Central memory CD8-positive, alpha-beta T cell (primary cell): ENCODE results near the gene KCNIP3.
"Not testable (repeated sequence)": the region's sequence is repeated elsewhere in the genome, so short reads cannot be mapped to it uniquely, and the experiment has no call there.

Source experiments
- ATAC-seq: fragments of 150-1000 bp; cut with Tn5 transposase; replicated peaks from 2 replicates; pipeline ENCODE4 v1.10.0; 2022; ENCODE audit warnings: mild to moderate bottlenecking, moderate FRiP score, moderate number of reproducible peaks; ENCODE audit not compliant: poor library complexity, severe bottlenecking; ENCODE audit errors: extremely low read depth
- DNase-seq, 2 donors: peaks; one replicate each; pipeline ENCODE4 v3.0.0; 2021; ENCODE audit warnings: low spot score in 2 of 2
- H3K27ac Mint-ChIP-seq: one replicate; pipeline ENCODE4 v1.8.0; 2022; ENCODE audit warnings: low read depth, mild to moderate bottlenecking, moderate library complexity, mixed read lengths
- H3K27me3 Mint-ChIP-seq: one replicate; pipeline ENCODE4 v1.8.0; 2022; ENCODE audit warnings: mixed read lengths
- H3K36me3 Mint-ChIP-seq: one replicate; pipeline ENCODE4 v1.8.0; 2022; ENCODE audit warnings: mild to moderate bottlenecking, moderate library complexity, mixed read lengths; ENCODE audit not compliant: insufficient read depth
- H3K4me1 Mint-ChIP-seq: one replicate; pipeline ENCODE4 v1.8.0; 2022; ENCODE audit warnings: mixed read lengths
- H3K4me3 Mint-ChIP-seq: one replicate; pipeline ENCODE4 v1.8.0; 2022; ENCODE audit warnings: mild to moderate bottlenecking, moderate library complexity, mixed read lengths
- H3K9me3 Mint-ChIP-seq: one replicate; pipeline ENCODE4 v1.8.0; 2022; ENCODE audit warnings: mixed read lengths

The KCNIP3 gene

GRCh38 chr2:95404676-95405075 is 107.5 kb downstream of the KCNIP3 start:
- Mint-ChIP-seq H3K36me3 (peaks cover 18% of the 10 kb centered on the region), H3K4me1 (peaks cover 28% of the 10 kb centered on the region)
- not testable (repeated sequence) for H3K27ac Mint-ChIP-seq, H3K27me3 Mint-ChIP-seq, DNase-seq, H3K9me3 Mint-ChIP-seq, H3K4me3 Mint-ChIP-seq, ATAC-seq

DNA sequence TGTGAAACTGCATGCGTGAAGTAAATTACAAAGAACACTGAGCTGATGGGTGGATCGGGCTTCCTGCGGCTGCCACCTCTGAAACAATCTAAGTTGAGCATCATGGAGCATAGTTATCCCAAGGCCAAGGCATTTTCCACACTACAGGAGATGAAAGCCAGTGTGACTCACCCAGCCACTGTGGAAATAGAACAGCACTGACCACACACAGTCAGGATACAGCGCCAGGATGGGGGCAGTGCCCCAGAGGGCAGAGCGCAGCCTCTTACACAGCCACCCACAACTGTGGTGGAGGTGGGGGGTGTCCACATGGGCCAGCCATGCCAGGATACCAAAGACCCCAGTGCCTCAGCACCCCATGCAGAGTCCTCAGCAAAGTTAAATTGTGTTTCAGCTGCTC is 114.1 kb downstream of the KCNIP3 start:
- ATAC-seq, H3K27ac Mint-ChIP-seq, DNase-seq, H3K9me3 Mint-ChIP-seq, H3K4me3 Mint-ChIP-seq, H3K27me3 Mint-ChIP-seq: not testable (repeated sequence)
- H3K36me3 Mint-ChIP-seq, result peaks cover 18% of the 10 kb centered on the region
- H3K4me1 Mint-ChIP-seq, result peaks cover 14% of the 10 kb centered on the region

- not testable (repeated sequence) for H3K9me3 Mint-ChIP-seq, H3K4me3 Mint-ChIP-seq, H3K36me3 Mint-ChIP-seq, H3K27ac Mint-ChIP-seq
- DNase-seq, result peak; percentile 21 to 26
- peak; percentile 43 for ATAC-seq
- peaks cover 14% of the 10 kb centered on the region for H3K4me1 Mint-ChIP-seq
- H3K27me3 Mint-ChIP-seq, result peaks cover 16% of the 10 kb centered on the region
These were observed 117.0 kb downstream of the KCNIP3 start for GRCh38 chr2:95414015-95414594.

DNA sequence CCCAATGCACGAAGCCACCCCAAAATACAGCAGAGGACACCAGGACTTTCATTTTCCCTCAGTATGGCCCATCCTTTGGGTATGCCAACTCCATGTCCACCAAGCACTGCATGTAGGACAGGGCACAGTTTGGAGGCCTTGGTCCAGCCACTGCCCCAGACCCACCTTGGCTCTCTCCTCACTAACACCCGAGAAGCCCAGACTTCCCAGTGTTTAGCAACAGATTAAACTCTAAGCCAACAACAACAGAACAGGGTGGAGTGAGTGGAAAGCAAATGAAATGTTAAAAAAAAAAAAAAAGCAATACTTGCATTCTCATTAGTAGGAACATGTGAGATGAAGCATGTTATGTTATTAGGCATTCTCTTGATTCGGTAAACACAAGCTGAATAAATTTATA is 118.0 kb downstream of the KCNIP3 start:
- H3K4me1 Mint-ChIP-seq, H3K4me3 Mint-ChIP-seq, H3K9me3 Mint-ChIP-seq, H3K36me3 Mint-ChIP-seq, DNase-seq, ATAC-seq: not testable (repeated sequence)
- Mint-ChIP-seq H3K27me3 (peaks cover 16% of the 10 kb centered on the region), H3K27ac (peak overlapping the region; percentile 64)

GRCh38 chr2:95415561-95415960 is 118.4 kb downstream of the KCNIP3 start:
- H3K36me3 Mint-ChIP-seq, ATAC-seq, H3K27ac Mint-ChIP-seq, DNase-seq, H3K4me3 Mint-ChIP-seq, H3K9me3 Mint-ChIP-seq, H3K4me1 Mint-ChIP-seq: not testable (repeated sequence)
- peaks cover 16% of the 10 kb centered on the region for H3K27me3 Mint-ChIP-seq

DNA sequence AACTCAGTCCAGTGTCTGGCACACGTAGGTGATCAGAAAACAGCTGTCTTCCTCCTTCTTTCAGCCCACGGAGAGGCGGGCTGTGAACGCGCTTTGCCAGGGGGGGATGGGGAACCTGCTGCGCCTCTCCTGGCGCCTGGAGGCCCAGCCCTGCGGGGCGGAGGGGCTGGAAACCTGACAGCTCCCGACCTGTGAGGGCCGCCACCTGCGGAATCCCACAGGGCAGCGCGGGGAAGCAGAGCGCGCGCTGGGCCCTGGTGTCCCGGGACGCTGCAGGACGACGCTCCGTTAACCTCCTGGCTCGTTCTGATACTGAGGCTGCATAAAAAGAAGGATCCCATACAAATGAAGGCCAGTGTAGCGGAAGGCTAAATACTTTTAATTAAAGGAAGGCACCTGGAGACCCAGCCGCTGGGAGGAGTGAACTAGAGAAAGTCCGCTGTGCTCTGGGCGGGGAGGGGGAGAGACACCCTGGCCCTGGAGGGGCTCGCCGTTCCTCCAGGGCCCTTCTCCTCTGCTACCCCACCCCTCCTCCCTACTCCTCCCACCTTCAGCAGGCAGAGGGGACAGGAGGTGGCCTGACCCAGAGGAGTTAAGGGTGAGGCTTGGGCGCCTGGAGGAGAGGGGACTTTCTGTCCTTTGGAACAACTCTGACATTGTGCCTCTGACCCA is 130.2 kb downstream of the KCNIP3 start:
- H3K4me1 Mint-ChIP-seq, H3K9me3 Mint-ChIP-seq, H3K27me3 Mint-ChIP-seq, ATAC-seq, H3K36me3 Mint-ChIP-seq, DNase-seq, H3K4me3 Mint-ChIP-seq, H3K27ac Mint-ChIP-seq: not testable (repeated sequence)

DNA sequence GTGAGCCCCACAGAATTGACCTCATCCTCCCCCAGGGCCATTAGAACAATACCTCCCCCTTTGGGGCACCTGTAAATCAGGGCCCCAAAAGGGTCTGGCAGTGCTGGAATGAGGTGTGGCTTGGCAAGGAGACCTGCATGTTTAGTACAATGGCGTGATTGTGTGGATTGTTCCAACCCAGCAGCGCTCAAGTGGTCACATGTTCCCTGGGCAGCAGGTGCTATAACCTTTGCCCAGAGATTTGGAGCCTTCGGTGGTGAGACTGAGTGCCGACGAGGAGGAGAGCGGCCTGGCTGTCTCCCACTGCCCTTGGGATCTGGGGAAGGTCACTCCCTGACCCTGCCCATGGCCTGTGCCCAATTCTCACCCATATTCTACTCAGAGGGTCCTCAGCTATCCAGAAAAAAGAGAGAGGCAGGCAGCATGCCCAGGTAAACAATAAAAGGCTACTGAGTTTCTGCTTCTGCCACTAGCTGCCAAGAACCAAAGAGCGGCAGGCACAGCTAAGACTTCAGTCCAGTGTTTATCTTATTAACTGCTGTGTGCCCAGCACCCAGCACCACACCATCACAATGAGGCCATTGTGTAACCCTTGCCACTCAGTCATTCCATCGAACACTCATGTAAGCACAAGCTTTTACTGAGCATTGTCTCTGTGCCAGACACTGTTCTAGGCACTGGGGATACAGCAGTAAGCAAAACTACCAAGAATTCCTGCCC is 132.8 kb downstream of the KCNIP3 start:
- not testable (repeated sequence) for H3K36me3 Mint-ChIP-seq, DNase-seq, H3K4me3 Mint-ChIP-seq, H3K9me3 Mint-ChIP-seq, H3K4me1 Mint-ChIP-seq, H3K27ac Mint-ChIP-seq, H3K27me3 Mint-ChIP-seq, ATAC-seq

- H3K4me3 Mint-ChIP-seq, DNase-seq, H3K27ac Mint-ChIP-seq, H3K27me3 Mint-ChIP-seq, H3K9me3 Mint-ChIP-seq, ATAC-seq, H3K36me3 Mint-ChIP-seq, H3K4me1 Mint-ChIP-seq: not testable (repeated sequence)
These were observed 136.2 kb downstream of the KCNIP3 start for GRCh38 chr2:95433373-95433772.

DNA sequence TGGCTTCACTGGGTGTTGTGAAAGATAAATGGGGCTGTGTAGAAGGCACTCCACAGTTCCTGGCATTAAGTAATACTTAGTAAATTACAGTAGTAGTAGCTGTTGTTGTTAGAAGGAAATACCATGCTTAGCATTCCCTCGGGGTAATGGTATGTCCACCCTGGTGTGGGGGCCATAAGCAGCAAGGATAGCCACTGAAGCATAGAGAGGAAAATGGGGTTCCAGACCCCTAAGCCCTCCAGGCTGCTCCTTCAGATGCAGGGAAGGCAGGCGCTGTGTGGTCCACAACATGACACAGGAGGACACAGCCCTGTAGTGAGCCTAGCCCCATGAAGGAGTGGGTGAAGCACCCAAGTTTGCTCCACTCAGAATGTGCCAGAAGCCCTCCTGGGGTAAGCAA is 136.8 kb downstream of the KCNIP3 start:
- H3K4me3 Mint-ChIP-seq, H3K27ac Mint-ChIP-seq, H3K4me1 Mint-ChIP-seq, H3K9me3 Mint-ChIP-seq, ATAC-seq, H3K27me3 Mint-ChIP-seq, H3K36me3 Mint-ChIP-seq, DNase-seq: not testable (repeated sequence)

- H3K4me1 Mint-ChIP-seq, DNase-seq, H3K27ac Mint-ChIP-seq, ATAC-seq, H3K4me3 Mint-ChIP-seq, H3K27me3 Mint-ChIP-seq, H3K36me3 Mint-ChIP-seq, H3K9me3 Mint-ChIP-seq: not testable (repeated sequence)
These were observed 137.4 kb downstream of the KCNIP3 start for GRCh38 chr2:95434507-95435076.

DNA sequence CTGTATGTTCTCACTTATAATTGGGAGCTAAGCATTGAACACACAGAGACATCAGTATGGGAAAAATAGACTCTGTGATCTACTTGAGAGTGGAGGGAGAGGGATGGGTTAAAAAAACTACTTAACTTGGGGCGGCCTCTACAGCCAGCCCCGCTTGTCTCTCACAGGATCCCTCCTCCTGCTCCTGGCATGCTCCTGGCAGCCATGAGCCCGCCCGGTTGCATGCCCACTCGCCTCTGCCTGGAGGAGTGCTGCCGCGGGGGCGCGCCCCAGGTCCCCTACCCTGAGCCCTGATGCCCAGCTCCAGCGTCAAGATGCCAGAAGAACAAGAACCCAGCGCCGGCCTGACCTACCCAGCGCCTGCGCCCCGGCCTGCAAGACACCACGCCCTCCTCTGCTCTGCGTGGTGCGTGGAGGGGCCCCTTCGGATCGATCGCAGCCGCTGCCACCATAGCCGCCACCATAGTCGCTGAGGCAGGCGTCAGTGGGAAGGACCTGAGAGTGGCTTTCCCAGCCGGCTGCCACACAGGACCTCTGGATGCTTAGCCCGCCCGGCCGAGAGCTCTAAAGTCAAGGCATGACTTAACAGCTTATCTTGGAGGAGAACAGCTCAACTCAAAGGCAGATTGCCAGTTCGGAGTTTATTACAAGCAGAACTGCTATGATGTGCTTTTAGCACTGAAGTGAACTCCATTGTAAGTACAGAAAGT is 138.2 kb downstream of the KCNIP3 start:
- not testable (repeated sequence) for H3K27ac Mint-ChIP-seq, ATAC-seq, H3K4me1 Mint-ChIP-seq, H3K9me3 Mint-ChIP-seq, H3K27me3 Mint-ChIP-seq, H3K36me3 Mint-ChIP-seq, DNase-seq, H3K4me3 Mint-ChIP-seq
